A673 (cell line): ENCODE results near the gene MEG3.

ENCODE experiments used
- CTCF ChIP-seq: fragments of 300-800, 200-600 bp; sonication (generic); conservative IDR thresholded peaks from 2 replicates; pipeline ENCODE4 v1.5.1; 2017; ENCODE audit warnings: low read depth, mild to moderate bottlenecking, antibody characterized with exemption, low read length, moderate library complexity, mixed read lengths
- EZH2 ChIP-seq: fragments of 200-600 bp; sonication (generic); IDR thresholded peaks from 2 replicates; pipeline ENCODE4 v1.6.1; 2017; ENCODE audit warnings: borderline replicate concordance, low read depth, mild to moderate bottlenecking, mixed read lengths, antibody characterized with exemption, low read length; ENCODE audit not compliant: poor library complexity, severe bottlenecking

- TF ChIP-seq CTCF (no peak), EZH2 (no peak)
These were observed 67.8 kb downstream of the MEG3 start for GRCh38 chr14:100893760-100894159.
